Right kidney (tissue), 1 donor: ENCODE data around the gene ENOSF1.

ENCODE experiments used
- DNase-seq: peaks from one replicate; pipeline ENCODE4 v3.0.0-alpha.2; 2016

Gene ENOSF1

DNA sequence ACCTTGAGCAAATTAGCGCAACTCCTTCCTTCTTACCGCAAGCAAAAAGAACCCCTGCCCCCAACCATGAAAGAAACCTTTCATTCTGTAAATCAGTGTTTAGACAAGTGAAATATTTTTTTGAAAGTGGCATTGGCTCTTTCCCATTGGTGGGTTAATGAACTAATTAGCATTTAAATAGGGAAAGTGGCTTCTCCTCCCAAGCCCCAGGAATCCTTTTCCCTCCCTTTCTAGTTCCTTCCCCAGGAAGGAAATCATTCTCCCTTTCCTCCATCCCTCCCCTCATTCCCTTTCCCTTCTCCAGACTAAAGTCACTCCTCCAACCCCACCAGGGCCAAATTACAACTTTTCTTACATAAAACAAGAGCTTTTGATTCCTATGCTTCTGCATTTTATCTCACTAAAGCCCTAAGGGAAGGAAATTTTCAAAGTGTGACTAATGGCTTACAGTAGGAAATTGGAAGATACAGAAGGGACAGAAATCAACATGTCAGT, 77.8 kb downstream of the ENOSF1 start:
- DNase-seq, result no peak

DNA sequence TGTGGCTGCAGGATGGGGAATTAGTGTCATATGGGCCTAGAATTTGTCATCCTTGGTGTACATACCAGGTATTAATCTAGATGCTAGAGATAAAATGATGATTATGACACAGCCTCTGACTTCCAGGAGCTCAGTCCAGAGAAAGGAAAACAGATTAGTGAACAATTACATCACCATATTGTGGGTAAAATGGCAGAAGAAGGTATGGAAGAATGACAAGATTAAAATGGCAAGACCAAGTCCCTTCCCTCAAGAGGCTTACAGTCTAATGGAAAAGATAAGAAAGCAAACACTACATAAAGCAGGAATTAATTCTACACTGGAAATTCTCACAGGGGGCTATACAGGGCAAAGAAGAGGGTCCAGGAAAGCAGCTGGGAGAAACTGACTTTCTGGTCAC, 80.9 kb downstream of the ENOSF1 start:
- DNase-seq, result no peak

DNA sequence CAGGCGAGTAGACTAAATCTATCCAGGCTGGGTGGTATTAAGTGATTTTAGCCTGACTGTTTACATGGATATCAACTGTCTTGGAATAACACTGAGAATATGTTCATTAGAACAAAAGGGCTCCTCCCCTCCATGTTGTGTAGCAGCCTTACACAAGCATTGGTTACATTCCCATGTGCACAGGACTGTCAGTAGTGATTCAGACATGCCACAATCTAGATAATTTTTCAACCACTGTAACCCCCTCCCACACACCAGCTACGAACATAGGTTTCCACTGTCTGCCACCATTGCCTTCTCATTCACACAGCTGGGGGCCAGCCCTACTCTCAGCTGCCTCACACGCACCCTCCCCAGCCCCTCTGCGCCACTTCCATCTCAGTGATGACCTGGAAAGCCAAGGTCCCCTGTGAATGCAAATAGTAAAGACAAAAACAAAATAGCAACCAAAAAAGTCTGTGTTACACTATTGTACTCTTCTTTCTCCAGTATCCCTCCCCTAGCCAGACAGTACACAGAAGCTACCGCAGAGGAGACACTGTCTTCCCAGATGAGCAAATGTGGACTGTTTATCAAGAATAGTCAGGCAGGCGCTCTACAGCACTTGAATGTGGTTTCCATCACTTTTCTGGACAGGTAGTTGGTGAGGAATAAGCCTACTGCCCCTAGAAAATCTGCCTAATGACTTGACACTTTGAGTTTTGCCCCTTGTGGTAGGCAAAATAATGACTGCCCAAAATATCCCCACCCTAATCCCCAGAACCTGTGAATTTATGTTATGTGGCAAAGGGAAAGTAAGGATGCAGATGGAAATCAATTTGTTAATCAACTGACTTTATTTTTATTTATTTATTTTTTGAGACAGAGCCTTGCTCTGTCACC, 82.9 kb downstream of the ENOSF1 start:
- no peak for DNase-seq

DNA sequence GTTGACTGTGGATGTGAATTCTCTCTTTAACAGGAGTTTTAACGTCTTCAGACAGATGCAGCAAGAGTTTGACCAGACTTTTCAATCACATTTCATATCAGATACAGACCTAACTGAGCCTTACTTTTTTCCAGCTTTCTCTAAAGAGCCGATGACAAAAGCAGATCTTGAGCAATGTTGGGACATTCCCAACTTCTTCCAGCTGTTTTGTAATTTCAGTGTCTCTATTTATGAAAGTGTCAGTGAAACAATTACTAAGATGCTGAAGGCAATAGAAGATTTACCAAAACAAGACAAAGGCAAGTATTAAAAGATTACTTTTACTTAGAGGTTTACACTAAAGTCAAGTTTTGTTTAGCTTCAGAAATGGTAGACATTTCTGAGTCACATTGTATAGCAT, 85.2 kb downstream of the ENOSF1 start:
- no peak for DNase-seq

DNA sequence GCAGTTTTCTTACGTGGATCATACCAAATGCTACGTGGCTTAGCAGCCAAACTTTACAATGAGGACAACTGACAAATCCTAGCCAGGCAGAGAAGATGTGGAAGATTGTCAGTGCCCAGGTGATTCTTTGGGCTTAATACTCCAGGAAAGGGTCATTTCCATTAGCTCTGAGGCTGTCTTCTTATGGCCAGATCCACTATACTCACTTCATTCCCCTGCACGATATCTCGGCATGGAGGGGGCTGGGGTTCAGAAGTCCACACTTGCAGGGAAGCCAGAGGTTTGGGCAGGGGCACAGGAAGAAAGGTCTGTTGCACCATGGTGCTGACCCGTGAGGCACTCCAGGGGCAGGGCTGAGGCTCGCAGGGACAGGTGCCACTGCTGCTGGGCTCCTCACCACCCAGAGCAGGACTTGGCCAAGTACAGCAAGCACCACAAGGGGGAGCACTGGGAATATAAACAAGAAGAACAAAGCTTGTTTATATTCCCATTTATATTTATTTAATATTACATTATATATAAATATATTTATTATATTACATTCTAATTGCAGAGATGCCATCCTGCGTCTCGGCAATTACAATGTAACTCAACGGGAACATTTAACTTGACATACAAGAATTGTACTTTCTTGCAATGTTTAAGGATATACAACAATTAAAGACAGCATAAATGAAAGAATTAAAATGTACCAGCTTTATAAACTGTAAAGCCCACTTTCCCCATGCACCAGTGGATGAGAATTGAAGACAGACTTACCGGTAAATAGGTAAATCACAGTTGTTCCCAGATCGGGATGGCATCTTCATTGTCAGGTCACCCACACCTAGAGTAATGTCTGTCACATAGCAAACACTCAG, 88.4 kb downstream of the ENOSF1 start:
- DNase-seq, result peak; percentile 17

DNA sequence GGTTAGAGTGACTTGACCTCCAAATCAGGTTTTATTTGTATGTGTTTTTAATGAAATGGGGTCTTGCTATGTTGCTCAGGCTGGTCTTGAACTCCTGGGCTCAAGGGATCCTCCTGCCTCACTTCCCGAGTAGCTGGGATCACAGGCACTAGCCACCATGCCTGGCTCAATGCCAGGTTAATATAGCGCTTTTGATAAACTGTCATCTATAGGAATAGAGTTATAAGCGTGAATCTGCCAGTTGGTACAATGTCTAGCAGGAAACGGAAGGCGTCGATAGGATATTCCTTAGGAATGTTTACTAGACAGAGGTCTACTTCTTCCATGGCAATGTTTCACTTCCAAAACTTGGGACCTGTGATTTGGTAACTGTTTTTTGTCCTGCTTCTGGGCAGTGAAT, 90.1 kb downstream of the ENOSF1 start:
- DNase-seq, result no peak

DNA sequence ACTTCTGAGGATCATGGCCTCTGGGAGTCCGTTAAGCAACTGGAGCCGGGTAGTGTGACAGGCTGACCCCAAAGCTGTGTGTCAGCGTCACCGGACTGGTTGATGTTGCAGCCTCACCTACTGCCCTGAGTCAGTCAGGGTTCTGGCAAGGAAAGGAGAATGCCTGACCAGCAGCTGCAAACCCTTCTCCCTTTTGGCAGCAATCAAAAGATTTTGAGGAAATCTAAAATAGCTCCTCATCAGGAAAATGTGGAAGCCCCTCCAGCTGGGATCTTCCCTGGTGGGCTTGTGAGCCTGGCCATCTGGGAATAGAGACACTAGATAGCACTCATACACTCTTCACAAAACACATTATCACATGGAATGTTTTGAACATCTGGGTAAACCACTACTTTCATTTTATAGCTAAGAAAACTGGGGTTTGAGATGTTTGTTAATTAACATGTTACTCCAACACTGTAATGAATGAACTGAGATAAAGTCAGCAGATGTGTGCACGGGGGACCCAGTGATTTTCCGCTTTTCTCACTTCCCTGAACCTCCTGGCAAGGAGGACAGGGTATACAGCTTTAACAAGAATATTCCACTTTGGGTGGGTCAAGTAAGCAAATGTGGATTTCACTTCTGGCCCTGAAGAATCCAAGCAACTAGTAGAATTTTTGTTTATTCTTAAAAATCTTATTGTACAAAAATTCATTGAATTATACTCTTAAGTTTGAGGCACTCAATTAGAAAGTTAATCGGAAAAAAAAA, 91.0 kb downstream of the ENOSF1 start:
- no peak for DNase-seq
